Measurements from ENCODE around the gene COLEC11. TPM values are rescaled to one million over a fixed set of nuclear protein-coding genes. Genes with fewer than 3 reads are reported as not detected.

COLEC11 gene
- total RNA-seq, 2 experiments from 2014 or later = 0.31 TPM; not detected in 1

GRCh38 chr2:3648652-3649177, 53.8 kb downstream of the COLEC11 start:
- DNase-seq = no peak
- peaks cover 12% of the 10 kb centered on the region for H3K4me1 Mint-ChIP-seq (ENCODE audit: low read depth)
- H3K36me3 Mint-ChIP-seq = no peaks in the 10 kb centered on the region
- H3K27me3 Mint-ChIP-seq = peaks cover 4% of the 10 kb centered on the region
- intact Hi-C loops (cut with micrococcal nuclease) = no loop called here
- no peaks in the 10 kb centered on the region for H3K9me3 Mint-ChIP-seq
- no peak overlapping the region for H3K4me3 Mint-ChIP-seq
- POLR2A ChIA-PET = no interaction called here
- no peak overlapping the region for H3K27ac Mint-ChIP-seq
- CTCF ChIA-PET = interaction anchor here (5.2 kb wide), 1 partner anchor 225 kb away, joined by 65 read pairs; no protein-coding TSS in a partner anchor

GRCh38 chr2:3649581-3649980, 54.7 kb downstream of the COLEC11 start:
- CTCF ChIA-PET = interaction anchor here (0.6 to 5.2 kb wide), 2 partner anchors 57 to 226 kb away, joined by 3 to 65 read pairs; no protein-coding TSS in a partner anchor
- intact Hi-C loops (cut with micrococcal nuclease) = no loop called here
- POLR2A ChIA-PET = no interaction called here
- no peaks in the 10 kb centered on the region for H3K36me3 Mint-ChIP-seq
- no peaks in the 10 kb centered on the region for H3K9me3 Mint-ChIP-seq
- peaks cover 12% of the 10 kb centered on the region for H3K4me1 Mint-ChIP-seq (ENCODE audit: low read depth)
- no peak overlapping the region for H3K4me3 Mint-ChIP-seq
- no peak overlapping the region for H3K27ac Mint-ChIP-seq
- no peak for DNase-seq
- peaks cover 4% of the 10 kb centered on the region for H3K27me3 Mint-ChIP-seq

DNA sequence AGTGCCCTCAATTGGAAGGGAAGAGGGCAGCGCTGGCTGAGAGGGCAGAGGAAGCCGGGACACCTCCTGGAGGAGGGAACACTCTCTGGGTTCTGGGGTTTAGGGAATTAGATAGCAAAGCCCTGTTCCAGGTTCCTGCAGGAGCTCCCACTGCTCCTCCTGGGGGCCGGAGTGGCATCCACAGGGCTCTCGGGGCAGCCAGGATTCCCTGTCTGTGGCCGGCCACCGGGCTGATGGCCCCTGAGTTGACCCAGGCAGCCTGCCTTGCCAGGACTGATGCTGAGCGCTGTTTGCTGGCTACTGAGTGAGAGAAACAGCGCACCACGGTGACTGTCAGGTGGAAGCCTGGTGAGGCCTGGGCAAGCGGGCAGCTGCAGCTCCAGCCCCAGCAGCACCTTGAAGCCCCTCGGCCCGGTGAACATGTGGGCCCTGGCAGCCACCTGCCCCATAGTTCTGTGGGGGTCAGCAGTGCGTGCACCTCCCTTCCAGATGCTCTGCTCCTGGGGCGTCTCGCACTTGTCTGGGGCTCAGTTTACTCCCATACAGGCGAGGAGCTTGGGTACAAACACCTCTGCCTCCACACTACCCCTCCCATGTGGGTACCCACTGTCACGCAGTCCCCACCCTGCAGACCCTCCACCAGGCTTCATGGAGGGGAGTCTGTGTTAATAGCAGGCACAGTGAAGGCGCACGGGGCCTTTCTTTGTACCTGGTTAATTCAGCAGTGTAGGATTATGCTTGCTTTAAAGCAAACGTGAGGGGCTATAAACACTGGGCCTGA, 55.4 kb downstream of the COLEC11 start:
- Mint-ChIP-seq H3K27me3 (peaks cover 4% of the 10 kb centered on the region), H3K36me3 (no peaks in the 10 kb centered on the region), H3K4me1 (ENCODE audit: low read depth) (peaks cover 12% of the 10 kb centered on the region), H3K9me3 (no peaks in the 10 kb centered on the region), H3K27ac (no peak overlapping the region), H3K4me3 (peak overlapping the region; percentile 78)
- POLR2A ChIA-PET = no interaction called here
- intact Hi-C loops (cut with micrococcal nuclease) = loop anchor here (2.0 to 5.0 kb wide), 2 partner anchors 132 to 274 kb away; partner anchors contain the start of gene EIPR1
- no peak for DNase-seq
- CTCF ChIA-PET = interaction anchor here (0.8 to 5.2 kb wide), 6 partner anchors 9 to 724 kb away, joined by 3 to 65 read pairs (median 6); partner anchors contain the start of gene RNASEH1

DNA sequence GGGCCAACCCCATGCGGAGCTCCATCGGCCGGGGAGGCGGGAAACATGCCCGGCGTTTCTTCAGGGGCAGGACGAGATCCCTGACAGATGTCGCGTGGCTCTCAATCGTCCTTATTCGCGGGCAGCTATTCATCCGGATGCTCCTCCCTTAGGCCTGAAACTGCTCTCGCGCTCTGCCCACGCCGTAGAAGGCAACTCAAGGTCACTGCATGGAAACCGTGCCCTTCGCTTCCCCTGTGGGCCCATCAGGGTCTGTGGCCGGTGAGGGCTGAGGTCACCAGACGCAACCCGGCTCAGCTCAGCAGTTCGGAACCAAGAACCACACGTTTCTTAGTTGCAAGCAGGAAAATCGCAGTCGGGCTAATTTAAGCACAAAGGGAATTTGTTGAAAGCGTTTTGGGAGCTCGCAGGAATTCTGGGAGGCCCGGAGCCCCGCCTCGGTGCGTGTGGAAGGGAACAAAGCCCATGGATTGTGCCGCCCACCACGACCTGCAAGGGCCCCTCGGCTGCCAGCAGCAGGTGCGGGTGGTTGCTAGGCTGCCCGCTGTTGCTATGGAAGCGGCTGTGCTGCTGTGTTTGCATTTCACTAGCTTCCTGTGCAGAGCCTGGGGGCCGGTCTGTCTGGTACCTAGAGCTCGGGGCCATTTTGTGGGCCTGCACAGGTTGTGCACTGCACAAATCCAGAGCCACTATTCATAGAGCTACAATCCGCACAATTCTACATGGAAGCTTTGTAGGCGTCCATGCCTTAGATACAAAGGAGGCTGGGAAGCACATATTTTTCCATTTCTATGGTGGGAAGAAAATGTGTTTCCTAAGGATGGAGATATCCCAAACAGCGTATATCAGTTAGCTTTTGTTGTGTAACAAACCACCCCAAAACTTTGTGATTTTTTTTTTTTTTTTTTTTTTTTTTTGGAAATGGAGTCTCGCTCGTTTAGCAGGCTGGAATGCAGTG, 57.1 kb downstream of the COLEC11 start:
- Mint-ChIP-seq H3K4me3 (peak overlapping the region; percentile 78), H3K4me1 (ENCODE audit: low read depth) (peaks cover 12% of the 10 kb centered on the region), H3K36me3 (no peaks in the 10 kb centered on the region), H3K9me3 (no peaks in the 10 kb centered on the region), H3K27me3 (peaks cover 4% of the 10 kb centered on the region), H3K27ac (peak overlapping the region; percentile 84)
- peak; percentile 84 for DNase-seq
- intact Hi-C loops (cut with micrococcal nuclease) = loop anchor here (1.0 to 5.0 kb wide), 8 partner anchors 47 to 454 kb away; partner anchors contain the start of genes ADI1, EIPR1 and RPS7
- ChIA-PET POLR2A (interaction anchor here (0.9 to 1.6 kb wide), 5 partner anchors 76 to 429 kb away, joined by 3 to 17 read pairs (median 4); partner anchors contain the start of gene RNASEH1), CTCF (interaction anchor here (0.6 to 5.2 kb wide), 14 partner anchors 10 to 274 kb away, joined by 3 to 65 read pairs (median 5); partner anchors contain the start of genes EIPR1, RNASEH1 and TRAPPC12)

DNA sequence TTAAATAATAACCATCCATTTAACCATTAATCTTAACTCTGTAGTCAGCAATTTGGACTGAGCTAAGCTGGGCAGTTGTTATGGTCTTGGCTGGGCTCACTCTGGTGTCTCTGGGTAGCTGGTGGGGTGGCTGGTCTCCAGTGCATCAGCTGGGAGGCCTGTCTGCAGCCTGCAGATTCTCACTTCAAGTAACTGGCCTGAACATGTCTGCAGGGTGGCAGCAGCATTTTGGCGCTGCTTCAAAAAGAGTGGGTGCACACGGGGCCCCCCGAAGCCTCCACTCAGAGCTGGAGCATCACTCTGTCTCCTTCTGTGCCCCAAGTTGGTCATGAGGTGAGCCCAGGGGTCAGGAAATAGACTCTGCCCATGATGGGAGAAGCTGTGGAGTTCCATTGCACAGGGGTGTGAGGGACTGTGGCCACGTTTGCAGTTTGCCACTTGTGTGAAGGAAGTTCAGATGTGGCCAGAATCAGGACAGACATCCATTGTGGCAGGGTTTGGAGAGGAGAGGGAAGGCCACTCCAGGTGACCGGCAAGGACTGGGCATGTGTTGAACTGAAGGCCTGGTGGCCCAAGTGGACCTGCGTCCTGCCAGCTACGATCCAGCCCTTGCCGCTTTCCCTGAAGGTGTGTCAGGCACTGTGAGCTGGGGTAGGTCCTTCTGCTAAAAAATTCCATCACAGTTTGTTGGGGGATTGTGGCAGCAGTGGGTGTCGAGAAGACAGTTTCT, 58.1 kb downstream of the COLEC11 start:
- POLR2A ChIA-PET = interaction anchor here (0.7 kb wide), 1 partner anchor 95 kb away, joined by 3 read pairs; the partner anchor contains the start of gene RNASEH1
- Mint-ChIP-seq H3K27ac (no peak overlapping the region), H3K4me1 (ENCODE audit: low read depth) (peaks cover 12% of the 10 kb centered on the region), H3K4me3 (no peak overlapping the region), H3K27me3 (peaks cover 4% of the 10 kb centered on the region), H3K36me3 (no peaks in the 10 kb centered on the region), H3K9me3 (no peaks in the 10 kb centered on the region)
- CTCF ChIA-PET = interaction anchor here (1.0 to 5.2 kb wide), 3 partner anchors 9 to 229 kb away, joined by 3 to 65 read pairs (median 12); no protein-coding TSS in a partner anchor
- intact Hi-C loops (cut with micrococcal nuclease) = loop anchor here (5.0 kb wide), 1 partner anchor 129 kb away; no protein-coding TSS in a partner anchor
- no peak for DNase-seq

DNA sequence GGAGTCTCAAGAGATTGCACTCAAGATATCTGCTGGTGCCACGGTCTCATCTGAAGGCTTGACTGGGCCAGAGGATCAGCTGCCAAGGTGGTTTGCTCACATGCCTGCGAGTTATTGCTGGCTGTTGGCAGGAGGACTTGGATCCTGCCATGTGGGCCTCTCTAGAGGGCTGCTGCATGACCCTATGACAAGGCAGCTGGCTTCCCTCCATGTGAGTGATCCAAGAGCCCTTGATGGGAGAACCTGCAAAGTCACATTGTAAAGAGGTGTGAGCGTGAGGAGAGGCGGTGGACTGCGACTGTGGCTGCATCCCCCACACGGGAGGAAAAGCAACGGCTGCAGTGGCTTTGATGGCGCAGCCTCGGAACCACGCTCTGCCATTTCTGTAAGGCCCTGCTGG, 59.1 kb downstream of the COLEC11 start:
- CTCF ChIA-PET = interaction anchor here (1.0 to 5.2 kb wide), 2 partner anchors 10 to 230 kb away, joined by 3 to 65 read pairs; no protein-coding TSS in a partner anchor
- POLR2A ChIA-PET = no interaction called here
- H3K27ac Mint-ChIP-seq = no peak overlapping the region
- peaks cover 12% of the 10 kb centered on the region for H3K4me1 Mint-ChIP-seq (ENCODE audit: low read depth)
- no peak overlapping the region for H3K4me3 Mint-ChIP-seq
- H3K36me3 Mint-ChIP-seq = no peaks in the 10 kb centered on the region
- H3K27me3 Mint-ChIP-seq = peaks cover 2% of the 10 kb centered on the region
- H3K9me3 Mint-ChIP-seq = no peaks in the 10 kb centered on the region
- intact Hi-C loops (cut with micrococcal nuclease) = loop anchor here (5.0 kb wide), 1 partner anchor 128 kb away; no protein-coding TSS in a partner anchor
- DNase-seq = no peak

GRCh38 chr2:3654531-3655225, 59.8 kb downstream of the COLEC11 start:
- intact Hi-C loops (cut with micrococcal nuclease) = loop anchor here (5.0 kb wide), 1 partner anchor 128 kb away; no protein-coding TSS in a partner anchor
- DNase-seq = no peak
- POLR2A ChIA-PET = no interaction called here
- no peaks in the 10 kb centered on the region for H3K27me3 Mint-ChIP-seq
- no peaks in the 10 kb centered on the region for H3K36me3 Mint-ChIP-seq
- peaks cover 14% of the 10 kb centered on the region for H3K4me1 Mint-ChIP-seq (ENCODE audit: low read depth)
- no peaks in the 10 kb centered on the region for H3K9me3 Mint-ChIP-seq
- no peak overlapping the region for H3K4me3 Mint-ChIP-seq
- CTCF ChIA-PET = no interaction called here
- H3K27ac Mint-ChIP-seq = no peak overlapping the region

- no peak overlapping the region for H3K4me3 Mint-ChIP-seq
- H3K27ac Mint-ChIP-seq = no peak overlapping the region
- H3K9me3 Mint-ChIP-seq = peaks cover 8% of the 10 kb centered on the region
- peaks cover 2% of the 10 kb centered on the region for H3K36me3 Mint-ChIP-seq
- peaks cover 3% of the 10 kb centered on the region for H3K27me3 Mint-ChIP-seq
- H3K4me1 Mint-ChIP-seq (ENCODE audit: low read depth) = peaks cover 22% of the 10 kb centered on the region
- DNase-seq = no peak
- ChIA-PET POLR2A (no interaction called here), CTCF (no interaction called here)
- intact Hi-C loops (cut with micrococcal nuclease) = no loop called here
Observed at GRCh38 chr2:3655871-3656761, 61.2 kb downstream of the COLEC11 start.

GRCh38 chr2:3656762-3657721, 62.1 kb downstream of the COLEC11 start:
- no peak overlapping the region for H3K27ac Mint-ChIP-seq
- H3K4me3 Mint-ChIP-seq = no peak overlapping the region
- ChIA-PET CTCF (no interaction called here), POLR2A (interaction anchor here (0.6 kb wide), 1 partner anchor 927 kb away, joined by 3 read pairs; no protein-coding TSS in a partner anchor)
- H3K27me3 Mint-ChIP-seq = peaks cover 3% of the 10 kb centered on the region
- peaks cover 8% of the 10 kb centered on the region for H3K9me3 Mint-ChIP-seq
- intact Hi-C loops (cut with micrococcal nuclease) = no loop called here
- H3K36me3 Mint-ChIP-seq = peaks cover 2% of the 10 kb centered on the region
- peaks cover 21% of the 10 kb centered on the region for H3K4me1 Mint-ChIP-seq (ENCODE audit: low read depth)
- no peak for DNase-seq

Measured in activated CD4-positive, alpha-beta memory T cell treated with anti-CD3 and anti-CD28 coated beads for 36 hours (primary cell).